ENCODE data around the gene EIF1AY. TPM values are rescaled to one million over a fixed set of nuclear protein-coding genes. Genes with fewer than 3 reads are reported as not detected.

EIF1AY gene
- total RNA-seq, 1 donor from 2014 or later, result 30.2 TPM

Other genes starting within 250 kb of the EIF1AY start
- not detected for gene RPS4Y2, start 180.3 kb downstream of the EIF1AY start, total RNA-seq

Measured in upper lobe of right lung (tissue), 1 donor.